HepG2 (cell line): Measurements from ENCODE around the gene DENND4B.

ENCODE experiments used
- CTCF ChIP-seq: sonication (generic); formaldehyde crosslinking; IDR thresholded peaks from 2 replicates; pipeline ENCODE4 v1.5.0; 2020; ENCODE audit warnings: mild to moderate bottlenecking, missing genetic modification reagents, moderate library complexity
- GABPA ChIP-seq, 2 experiments: IDR thresholded peaks; 2 replicates each; pipeline ENCODE4 v1.6.1; 2011 to 2016; ENCODE audit warnings: low read depth in 2 of 2, low read length in 1 of 2, missing biosample characterization in 1 of 2, missing genetic modification characterization in 1 of 2
- HNRNPH1 ChIP-seq: fragments of 200-400 bp; formaldehyde crosslinking; optimal IDR thresholded peaks from 2 replicates; pipeline ENCODE3; 2017; ENCODE audit warnings: mild to moderate bottlenecking, low read depth, low read length
- IKZF1 ChIP-seq: fragments of 450-650 bp; IDR thresholded peaks from 2 replicates; pipeline ENCODE4 v1.7.1; 2016
- PAXIP1 ChIP-seq: sonication (generic); formaldehyde crosslinking; conservative IDR thresholded peaks from 2 replicates; pipeline ENCODE4 v1.4.0; 2020; ENCODE audit warnings: mild to moderate bottlenecking, missing genetic modification reagents, moderate library complexity
- POLR2A ChIP-seq, 2 experiments: IDR thresholded peaks; 2 replicates each; pipeline ENCODE4 v1.6.1; 2011; ENCODE audit warnings: low read depth in 2 of 2, low read length in 2 of 2, mild to moderate bottlenecking in 1 of 2, moderate library complexity in 1 of 2; ENCODE audit not compliant: insufficient read depth in 1 of 2
- RAD21 ChIP-seq: fragments of 450-650 bp; formaldehyde crosslinking; IDR thresholded peaks from 2 replicates; pipeline ENCODE4 v1.5.0; 2020; ENCODE audit warnings: mild to moderate bottlenecking
- TAF1 ChIP-seq: sonication (generic); formaldehyde crosslinking; IDR thresholded peaks from 2 replicates; pipeline ENCODE4 v1.4.0; 2020; ENCODE audit warnings: missing genetic modification reagents
- TRIM22 ChIP-seq: fragments of 450-650 bp; IDR thresholded peaks from 2 replicates; pipeline ENCODE4 v1.6.1; 2017

GRCh38 chr1:153938996-153939395, 7.5 kb downstream of the DENND4B start:
- TF ChIP-seq CTCF: no peak
- no peak for TF ChIP-seq GABPA (IDR thresholded peaks at IDR 0.05; ENCODE audit: low read depth, low read length)
- TF ChIP-seq GABPA (CRISPR knock-in tag; IDR thresholded peaks at IDR 0.05; ENCODE audit: low read depth): no peak
- no peak for TF ChIP-seq TAF1 (CRISPR knock-in tag)
- no peak for TF ChIP-seq PAXIP1 (CRISPR knock-in tag)
- no peak for TF ChIP-seq TRIM22
- no peak for TF ChIP-seq IKZF1
- TF ChIP-seq RAD21 (CRISPR knock-in tag): no peak
- TF ChIP-seq HNRNPH1: no peak
- no peak for TF ChIP-seq POLR2A (IDR thresholded peaks at IDR 0.05; ENCODE audit: insufficient read depth in 1 of 2, low read depth in 2 of 2, low read length in 2 of 2)
